ENCODE data around the gene SAMD7. TPM values are rescaled to one million over a fixed set of nuclear protein-coding genes. Genes with fewer than 3 reads are reported as not detected.

Gene SAMD7
- total and polyA plus RNA-seq, 8 donors = 0.06 to 0.08 TPM; not detected in 6

Other genes with a start within 250 kb of the SAMD7 start
- gene MECOM, start 247.9 kb upstream of the SAMD7 start, total RNA-seq = 10 to 100 TPM; 65.1 to 95.7 TPM
- 100 to 1,000 TPM; 115 to 166 (median 142) TPM for gene MECOM, start 247.9 kb upstream of the SAMD7 start, polyA plus RNA-seq (ENCODE audit: insufficient read length in 6 of 6)
- gene TERC, start 146.5 kb upstream of the SAMD7 start, total RNA-seq = 1 to 10 TPM; 4.0 to 8.0 TPM
- under 1 TPM in 3 of 6 donors, not detected in 3; 0.38 to 0.54 (median 0.41) TPM for gene TERC, start 146.5 kb upstream of the SAMD7 start, polyA plus RNA-seq (ENCODE audit: insufficient read length in 6 of 6)
- 1 to 10 TPM; 2.1 to 2.6 TPM for gene ACTRT3, start 142.0 kb upstream of the SAMD7 start, total RNA-seq
- 1 to 10 TPM; 1.5 to 3.5 (median 2.9) TPM for gene ACTRT3, start 142.0 kb upstream of the SAMD7 start, polyA plus RNA-seq (ENCODE audit: insufficient read length in 6 of 6)
- 10 to 100 TPM; 13.1 to 15.4 TPM for gene MYNN, start 138.2 kb upstream of the SAMD7 start, total RNA-seq
- 10 to 100 TPM; 28.7 to 36.3 (median 33.2) TPM for gene MYNN, start 138.2 kb upstream of the SAMD7 start, polyA plus RNA-seq (ENCODE audit: insufficient read length in 6 of 6)
- gene LRRIQ4, start 98.7 kb upstream of the SAMD7 start, total RNA-seq = under 1 TPM; 0.12 to 0.18 TPM
- under 1 TPM; 0.09 to 0.18 (median 0.15) TPM for gene LRRIQ4, start 98.7 kb upstream of the SAMD7 start, polyA plus RNA-seq (ENCODE audit: insufficient read length in 6 of 6)
- gene LRRC34, start 98.7 kb upstream of the SAMD7 start, total RNA-seq = 1 to 10 TPM; 2.4 to 5.2 TPM
- gene LRRC34, start 98.7 kb upstream of the SAMD7 start, polyA plus RNA-seq (ENCODE audit: insufficient read length in 6 of 6) = 10 to 100 TPM; 10.6 to 15.3 (median 13.0) TPM
- gene LRRC31, start 41.6 kb upstream of the SAMD7 start, total RNA-seq = under 1 TPM; 0.29 to 0.47 TPM
- under 1 TPM in 2 of 6 donors, not detected in 4; 0.06 to 0.08 TPM for gene LRRC31, start 41.6 kb upstream of the SAMD7 start, polyA plus RNA-seq (ENCODE audit: insufficient read length in 6 of 6)
- 100 to 1,000 TPM; 146 to 147 TPM for gene SEC62, start 55.2 kb downstream of the SAMD7 start, total RNA-seq
- gene SEC62, start 55.2 kb downstream of the SAMD7 start, polyA plus RNA-seq (ENCODE audit: insufficient read length in 6 of 6) = 100 to 1,000 TPM; 148 to 155 (median 149) TPM
- 10 to 100 TPM; 20.4 to 25.4 TPM for gene GPR160, start 126.4 kb downstream of the SAMD7 start, total RNA-seq
- 10 to 100 TPM in 5 of 6 donors, 1 to 10 TPM in 1; 7.8 to 14.9 (median 12.1) TPM for gene GPR160, start 126.4 kb downstream of the SAMD7 start, polyA plus RNA-seq (ENCODE audit: insufficient read length in 6 of 6)